GM12892 (cell line): Measurements from ENCODE around the gene RPS23.
"Not testable (repeated sequence)": the region's sequence is repeated elsewhere in the genome, so short reads cannot be mapped to it uniquely, and the experiment has no call there.

Experiments used
- POLR2A ChIP-seq: IDR thresholded peaks from 2 replicates; pipeline ENCODE4 v1.6.1; 2011; ENCODE audit warnings: low read depth, low read length, control low read depth
- POLR2AphosphoS5 ChIP-seq: IDR thresholded peaks from 2 replicates; pipeline ENCODE4 v1.6.1; 2011; ENCODE audit warnings: low read depth, low read length, control low read depth
- TAF1 ChIP-seq: IDR thresholded peaks from 2 replicates; pipeline ENCODE4 v1.6.1; 2011; ENCODE audit warnings: low read depth, mild to moderate bottlenecking, control low read depth, low read length, borderline replicate concordance

GRCh38 chr5:82273426-82273825, 4.7 kb downstream of the RPS23 start:
- TF ChIP-seq TAF1, POLR2AphosphoS5, POLR2A: not testable (repeated sequence)
